Stimulated activated naive CD4-positive, alpha-beta T cell (primary cell): ENCODE data around the gene OR13C8.

Experiments used
- DNase-seq, 6 experiments: peaks; one replicate each; lab custom pipeline; 2025; lab: John Stamatoyannopoulos, UW

Gene OR13C8

GRCh38 chr9:104611213-104611612, 42.2 kb downstream of the OR13C8 start:
- DNase-seq = no peak

- DNase-seq = no peak
These were observed 48.5 kb downstream of the OR13C8 start for GRCh38 chr9:104617418-104617817.

- DNase-seq = no peak
These were observed 49.1 kb downstream of the OR13C8 start, which contains the start of gene OR13C9 for GRCh38 chr9:104618104-104618503. Gene OR13C9 (minus strand): TSS chr9:104618204. CDS start chr9:104618204, 0 bp downstream.
